GM23248 (cell line): Measurements from ENCODE around the gene ZFPL1. TPM values are rescaled to one million over a fixed set of nuclear protein-coding genes. Genes with fewer than 3 reads are reported as not detected.

Source experiments
- DNase-seq: peaks from one replicate; pipeline ENCODE4 v3.0.0-alpha.2; 2015
- H2AFZ ChIP-seq: fragments of 200-600 bp; sonication (generic); 2 replicates; pipeline ENCODE4 v1.6.1; 2016; ENCODE audit warnings: antibody characterized with exemption
- H3F3A ChIP-seq: fragments of 200-600 bp; sonication (generic); 2 replicates; pipeline ENCODE4 v1.6.1; 2016; ENCODE audit warnings: mild to moderate bottlenecking, antibody characterized with exemption, mixed run types; ENCODE audit not compliant: insufficient read depth
- H3K27ac ChIP-seq: fragments of 200-600 bp; sonication (generic); 2 replicates; pipeline ENCODE4 v1.5.1; 2016; ENCODE audit warnings: mild to moderate bottlenecking
- H3K27me3 ChIP-seq: fragments of 200-600 bp; sonication (generic); replicated peaks from 2 replicates; pipeline ENCODE4 v1.6.1; 2016; ENCODE audit warnings: mild to moderate bottlenecking; ENCODE audit not compliant: insufficient read depth
- H3K36me3 ChIP-seq: fragments of 200-600 bp; sonication (generic); 2 replicates; pipeline ENCODE4 v1.6.1; 2016; ENCODE audit warnings: low read depth, mild to moderate bottlenecking
- H3K4me1 ChIP-seq: fragments of 200-600 bp; sonication (generic); 2 replicates; pipeline ENCODE4 v1.6.1; 2016; ENCODE audit warnings: mild to moderate bottlenecking; ENCODE audit not compliant: insufficient read depth
- H3K4me2 ChIP-seq: fragments of 200-600 bp; sonication (generic); one replicate; pipeline ENCODE4 v1.6.1; 2016; ENCODE audit warnings: mild to moderate bottlenecking; ENCODE audit not compliant: unreplicated experiment
- H3K4me3 ChIP-seq: fragments of 200-600 bp; sonication (generic); 2 replicates; pipeline ENCODE4 v1.5.1; 2016; ENCODE audit warnings: mild to moderate bottlenecking
- H3K79me2 ChIP-seq: fragments of 200-600 bp; sonication (generic); 2 replicates; pipeline ENCODE4 v1.6.1; 2016; ENCODE audit warnings: mild to moderate bottlenecking; ENCODE audit not compliant: insufficient read depth
- H3K9ac ChIP-seq: fragments of 200-600 bp; sonication (generic); 2 replicates; pipeline ENCODE4 v1.6.1; 2016; ENCODE audit warnings: mild to moderate bottlenecking
- H3K9me2 ChIP-seq: fragments of 200-600 bp; sonication (generic); 2 replicates; pipeline ENCODE4 v1.6.1; 2016; ENCODE audit warnings: mixed run types, mild to moderate bottlenecking, moderate library complexity; ENCODE audit not compliant: insufficient read depth
- H3K9me3 ChIP-seq: fragments of 200-600 bp; sonication (generic); one replicate; pipeline ENCODE4 v1.6.1; 2017; ENCODE audit warnings: low read depth
- H4K20me1 ChIP-seq: fragments of 200-600 bp; sonication (generic); 2 replicates; pipeline ENCODE4 v1.6.0; 2016; ENCODE audit not compliant: insufficient read depth
- EZH2 ChIP-seq: fragments of 200-600 bp; sonication (generic); IDR thresholded peaks from 2 replicates; pipeline ENCODE4 v1.6.1; 2018; ENCODE audit warnings: antibody characterized with exemption, mild to moderate bottlenecking; ENCODE audit not compliant: insufficient read depth, poor library complexity, severe bottlenecking
- EZH2phosphoT487 ChIP-seq: fragments of 200-600 bp; sonication (generic); IDR thresholded peaks from 2 replicates; pipeline ENCODE4 v1.6.1; 2018; ENCODE audit warnings: antibody characterized with exemption, moderate library complexity, mild to moderate bottlenecking, low read depth; ENCODE audit not compliant: insufficient read depth
- WGBS, 2 experiments: methylation state at CpG; one replicate each; pipeline ENCODE4 v1.1.6; 2015 to 2017; ENCODE audit warnings: low lambda C conversion rate in 2 of 2, low coverage in 1 of 2; ENCODE audit errors: missing lambda C conversion rate in 2 of 2; 5-methylcytosine and 5-hydroxymethylcytosine counted together
- in situ Hi-C: fragments of 300-500 bp; cut with MboI; formaldehyde crosslinking; loops from 2 replicates; pipeline ENCODE4 v1.15.0; 2020
- polyA plus RNA-seq: library from polyadenylated mRNA; unstranded; fragments of >200 nt; fragmentation: Nextera tagmentation; extraction: Ambion mirVana; gene quantifications from 2 replicates; pipeline ENCODE4 v1.2.1, GENCODE V29; 2016
- total RNA-seq: library from RNA; depleted of rRNA; stranded (reverse); fragments of >200 nt; shearing (Covaris generic); gene quantifications from 2 replicates; pipeline ENCODE4 v1.2.3, GENCODE V29; 2014

The ZFPL1 gene
- total and polyA plus RNA-seq, 2 experiments from 2014 or later: 55.2 to 64.9 TPM

- Histone ChIP-seq H3K79me2 (peaks cover 16% of the 10 kb centered on the region), H3K4me1 (peaks cover 4% of the 10 kb centered on the region), H3K36me3 (no peaks in the 10 kb centered on the region), H3K9me2 (no peaks in the 10 kb centered on the region), H3K9me3 (no peaks in the 10 kb centered on the region), H3K27me3 (no peaks in the 10 kb centered on the region), H3K4me3 (no peak overlapping the region), H3F3A (peaks cover 5% of the 10 kb centered on the region), H3K27ac (no peak overlapping the region), H3K9ac (no peak overlapping the region), H4K20me1 (no peaks in the 10 kb centered on the region), H2AFZ (no peak overlapping the region), H3K4me2 (no peak overlapping the region)
- DNase-seq: no peak
- in situ Hi-C loops: no loop called here
- WGBS, 2 experiments: 92 to 94% methylated on average over 5 of the region's 5 CpGs
- TF ChIP-seq EZH2phosphoT487: no peak
Measured at GRCh38 chr11:65045061-65045460, 39.0 kb upstream of the ZFPL1 start.

- no peaks in the 10 kb centered on the region for H3K9me3 ChIP-seq
- peaks cover 16% of the 10 kb centered on the region for H3K79me2 ChIP-seq
- H3K27ac ChIP-seq: no peak overlapping the region
- DNase-seq: no peak
- WGBS, 2 experiments: 78 to 80% methylated on average over 7 of the region's 7 CpGs
- no peak overlapping the region for H2AFZ ChIP-seq
- H4K20me1 ChIP-seq: no peaks in the 10 kb centered on the region
- H3K4me1 ChIP-seq: peaks cover 4% of the 10 kb centered on the region; the same call in 1 of the 2 replicates
- no peak for TF ChIP-seq EZH2
- no peak for TF ChIP-seq EZH2phosphoT487
- no peaks in the 10 kb centered on the region for H3K27me3 ChIP-seq
- H3K4me2 ChIP-seq: no peak overlapping the region
- H3F3A ChIP-seq: no peaks in the 10 kb centered on the region
- no peak overlapping the region for H3K9ac ChIP-seq
- no peaks in the 10 kb centered on the region for H3K36me3 ChIP-seq
- in situ Hi-C loops: no loop called here
- H3K4me3 ChIP-seq: no peak overlapping the region
- no peaks in the 10 kb centered on the region for H3K9me2 ChIP-seq
Measured at GRCh38 chr11:65045728-65046127, 38.3 kb upstream of the ZFPL1 start.

- peak overlapping the region; percentile 74 for H3K4me2 ChIP-seq
- H3K27me3 ChIP-seq: no peaks in the 10 kb centered on the region
- peaks cover 5% of the 10 kb centered on the region for H3K79me2 ChIP-seq
- DNase-seq: peak; percentile 51
- peak overlapping the region; percentile 77 for H3K9ac ChIP-seq
- in situ Hi-C loops: no loop called here
- H3F3A ChIP-seq: no peaks in the 10 kb centered on the region
- no peaks in the 10 kb centered on the region for H3K9me2 ChIP-seq
- WGBS, 2 experiments: 8 to 10% methylated on average over 51 to 56 of the region's 56 CpGs
- H3K36me3 ChIP-seq: no peaks in the 10 kb centered on the region
- H3K27ac ChIP-seq: no peak overlapping the region
- peaks cover 4% of the 10 kb centered on the region; the same call in 1 of the 2 replicates for H3K4me1 ChIP-seq
- peak overlapping the region; percentile 72 for H3K4me3 ChIP-seq
- TF ChIP-seq EZH2phosphoT487: no peak
- no peak for TF ChIP-seq EZH2
- H2AFZ ChIP-seq: peak overlapping the region; percentile 87
- no peaks in the 10 kb centered on the region for H4K20me1 ChIP-seq
- H3K9me3 ChIP-seq: no peaks in the 10 kb centered on the region
Measured at GRCh38 chr11:65047581-65048422, 36.2 kb upstream of the ZFPL1 start.

GRCh38 chr11:65051398-65051858, 32.6 kb upstream of the ZFPL1 start:
- Histone ChIP-seq H3K4me1 (peaks cover 4% of the 10 kb centered on the region; the same call in 1 of the 2 replicates), H3K9me2 (no peaks in the 10 kb centered on the region), H3K79me2 (0 out of 2 replicates have a peak, but pooled peaks cover 3% of the 10 kb centered on the region), H4K20me1 (no peaks in the 10 kb centered on the region), H3K4me3 (no peak overlapping the region), H3K9ac (no peak overlapping the region), H3K27me3 (no peaks in the 10 kb centered on the region), H3F3A (no peaks in the 10 kb centered on the region), H3K4me2 (no peak overlapping the region), H3K27ac (no peak overlapping the region), H3K36me3 (no peaks in the 10 kb centered on the region), H3K9me3 (no peaks in the 10 kb centered on the region), H2AFZ (no peak overlapping the region)
- WGBS, 2 experiments: 71 to 74% methylated on average over 9 of the region's 9 CpGs
- no peak for TF ChIP-seq EZH2phosphoT487
- TF ChIP-seq EZH2: no peak
- in situ Hi-C loops: no loop called here
- DNase-seq: no peak
